Measurements from ENCODE around the gene DCN. TPM values are rescaled to one million over a fixed set of nuclear protein-coding genes. Genes with fewer than 3 reads are reported as not detected.
"Not testable (repeated sequence)": the region's sequence is repeated elsewhere in the genome, so short reads cannot be mapped to it uniquely, and the experiment has no call there.

The DCN gene
- total RNA-seq, 1 donor from 2014 or later, result 0.57 TPM

DNA sequence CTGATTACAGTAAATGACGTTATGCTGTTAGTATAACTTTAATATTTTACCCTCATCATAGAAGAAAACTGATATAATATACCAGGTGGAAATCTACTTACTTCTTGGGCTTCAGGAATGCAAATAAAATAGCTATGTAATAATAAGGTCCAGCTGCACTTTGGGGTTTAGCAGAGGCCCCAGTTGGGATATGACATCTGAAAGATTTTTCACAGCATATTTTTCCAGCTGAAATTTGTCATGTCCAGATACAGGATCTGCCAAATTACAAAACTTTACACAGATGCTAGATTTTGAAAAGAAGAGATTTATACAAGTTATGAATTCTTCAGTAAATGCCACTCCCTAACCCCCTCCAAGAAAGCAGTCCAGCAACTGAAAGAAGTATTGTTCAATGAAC, 29.2 kb upstream of the DCN start:
- Mint-ChIP-seq H3K36me3 (ENCODE audit: low read depth, unreplicated experiment) (no peaks in the 10 kb centered on the region), H3K9me3 (ENCODE audit: unreplicated experiment) (peaks cover 5% of the 10 kb centered on the region), H3K4me1 (ENCODE audit: low read depth, unreplicated experiment) (peaks cover 4% of the 10 kb centered on the region), H3K27me3 (ENCODE audit: low read depth, unreplicated experiment) (no peaks in the 10 kb centered on the region), H3K27ac (ENCODE audit: unreplicated experiment) (no peak overlapping the region), H3K4me3 (ENCODE audit: unreplicated experiment) (no peak overlapping the region)
- Histone ChIP-seq H4K20me1 (ENCODE audit: insufficient read depth, low read length) (no peaks in the 10 kb centered on the region), H3K36me3 (ENCODE audit: insufficient read depth, low read length) (no peaks in the 10 kb centered on the region), H3K27ac (ENCODE audit: low read depth, low read length) (no peak overlapping the region), H3K4me3 (ENCODE audit: insufficient read depth, low read depth, low read length) (no peak overlapping the region), H3K79me2 (ENCODE audit: insufficient read depth, low read length) (no peaks in the 10 kb centered on the region), H3K9ac (ENCODE audit: low read length) (no peak overlapping the region), H3K4me2 (ENCODE audit: low read length) (no peak overlapping the region), H3K27me3 (ENCODE audit: insufficient read depth, low read length) (no peaks in the 10 kb centered on the region), H3K9me3 (ENCODE audit: insufficient read depth, low read depth, low read length) (no peaks in the 10 kb centered on the region), H3K4me1 (ENCODE audit: insufficient read depth, low read length) (no peaks in the 10 kb centered on the region), H2AFZ (ENCODE audit: low read depth, low read length) (no peak overlapping the region)
- DNase-seq (ENCODE audit: low read depth), result no peak
- FAIRE-seq, result no peak
- TF ChIP-seq EZH2 (IDR thresholded peaks at IDR 0.05; ENCODE audit: insufficient read depth, low read length), result no peak
- TF ChIP-seq, protein P1, sequence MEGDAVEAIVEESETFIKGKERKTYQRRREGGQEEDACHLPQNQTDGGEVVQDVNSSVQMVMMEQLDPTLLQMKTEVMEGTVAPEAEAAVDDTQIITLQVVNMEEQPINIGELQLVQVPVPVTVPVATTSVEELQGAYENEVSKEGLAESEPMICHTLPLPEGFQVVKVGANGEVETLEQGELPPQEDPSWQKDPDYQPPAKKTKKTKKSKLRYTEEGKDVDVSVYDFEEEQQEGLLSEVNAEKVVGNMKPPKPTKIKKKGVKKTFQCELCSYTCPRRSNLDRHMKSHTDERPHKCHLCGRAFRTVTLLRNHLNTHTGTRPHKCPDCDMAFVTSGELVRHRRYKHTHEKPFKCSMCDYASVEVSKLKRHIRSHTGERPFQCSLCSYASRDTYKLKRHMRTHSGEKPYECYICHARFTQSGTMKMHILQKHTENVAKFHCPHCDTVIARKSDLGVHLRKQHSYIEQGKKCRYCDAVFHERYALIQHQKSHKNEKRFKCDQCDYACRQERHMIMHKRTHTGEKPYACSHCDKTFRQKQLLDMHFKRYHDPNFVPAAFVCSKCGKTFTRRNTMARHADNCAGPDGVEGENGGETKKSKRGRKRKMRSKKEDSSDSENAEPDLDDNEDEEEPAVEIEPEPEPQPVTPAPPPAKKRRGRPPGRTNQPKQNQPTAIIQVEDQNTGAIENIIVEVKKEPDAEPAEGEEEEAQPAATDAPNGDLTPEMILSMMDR (IDR thresholded peaks at IDR 0.05; ENCODE audit: insufficient read depth, low read depth, low read length), result no peak

DNA sequence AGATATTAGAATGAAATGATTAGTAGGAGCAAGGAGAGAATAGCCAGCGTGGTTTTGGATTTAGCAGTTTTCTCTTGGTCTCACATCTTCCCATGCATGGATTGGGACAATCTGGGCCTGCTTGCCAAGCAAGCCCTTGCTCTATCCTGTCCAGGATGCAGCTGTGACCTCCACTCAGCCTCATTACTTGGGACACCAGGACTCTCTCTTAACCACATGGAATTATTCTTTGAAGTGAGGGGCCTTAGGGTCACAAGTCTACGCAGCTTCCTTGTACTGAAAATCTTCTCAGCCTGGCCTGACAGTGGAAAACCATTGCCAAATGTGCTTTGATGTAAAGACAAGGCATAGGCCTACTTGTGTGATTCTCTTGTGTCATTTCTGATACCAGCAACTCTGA, 28.0 kb upstream of the DCN start:
- H3K27ac Mint-ChIP-seq (ENCODE audit: unreplicated experiment), result peak overlapping the region; percentile 16

DNA sequence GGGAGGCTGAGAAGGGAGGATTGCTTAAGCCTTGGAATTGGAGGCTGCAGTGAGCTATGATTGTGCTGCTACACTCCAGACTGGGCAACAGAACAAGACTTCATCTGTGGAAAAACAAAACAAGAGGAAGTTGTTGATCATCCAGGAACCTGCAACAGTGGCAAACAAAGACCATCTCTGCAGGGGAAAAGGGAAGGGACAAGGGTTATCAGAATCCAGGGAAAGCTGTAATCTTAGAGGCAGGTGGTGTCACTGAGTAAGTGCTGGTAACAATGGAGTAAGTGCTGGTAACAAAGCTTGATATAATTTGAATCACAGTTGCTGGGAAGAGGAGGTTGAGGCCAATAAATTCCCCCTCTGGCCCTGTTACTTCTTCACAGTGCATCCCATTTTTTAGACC, 27.5 kb upstream of the DCN start:
- Histone ChIP-seq H3K4me1 (ENCODE audit: insufficient read depth, low read length) (peaks cover 6% of the 10 kb centered on the region), H3K4me2 (ENCODE audit: low read length) (no peak overlapping the region), H2AFZ (ENCODE audit: low read depth, low read length) (no peak overlapping the region), H3K9ac (ENCODE audit: low read length) (no peak overlapping the region), H3K4me3 (ENCODE audit: insufficient read depth, low read depth, low read length) (no peak overlapping the region), H3K9me3 (ENCODE audit: insufficient read depth, low read depth, low read length) (no peaks in the 10 kb centered on the region), H4K20me1 (ENCODE audit: insufficient read depth, low read length) (no peaks in the 10 kb centered on the region), H3K79me2 (ENCODE audit: insufficient read depth, low read length) (no peaks in the 10 kb centered on the region), H3K27me3 (ENCODE audit: insufficient read depth, low read length) (no peaks in the 10 kb centered on the region), H3K36me3 (ENCODE audit: insufficient read depth, low read length) (no peaks in the 10 kb centered on the region), H3K27ac (ENCODE audit: low read depth, low read length) (no peak overlapping the region)
- Mint-ChIP-seq H3K4me1 (ENCODE audit: low read depth, unreplicated experiment) (peaks cover 12% of the 10 kb centered on the region), H3K27me3 (ENCODE audit: low read depth, unreplicated experiment) (no peaks in the 10 kb centered on the region), H3K27ac (ENCODE audit: unreplicated experiment) (peak overlapping the region; percentile 16), H3K9me3 (ENCODE audit: unreplicated experiment) (peaks cover 8% of the 10 kb centered on the region), H3K36me3 (ENCODE audit: low read depth, unreplicated experiment) (no peaks in the 10 kb centered on the region), H3K4me3 (ENCODE audit: unreplicated experiment) (no peak overlapping the region)
- TF ChIP-seq EZH2 (IDR thresholded peaks at IDR 0.05; ENCODE audit: insufficient read depth, low read length), result no peak
- TF ChIP-seq, protein P1 (IDR thresholded peaks at IDR 0.05; ENCODE audit: insufficient read depth, low read depth, low read length), result no peak
- FAIRE-seq, result no peak
- DNase-seq (ENCODE audit: low read depth), result no peak

More for the DNA sequence above, 28.0 kb upstream of the DCN start:
- H3K4me3 ChIP-seq (ENCODE audit: insufficient read depth, low read depth, low read length), result no peak overlapping the region
- TF ChIP-seq, protein P1 (IDR thresholded peaks at IDR 0.05; ENCODE audit: insufficient read depth, low read depth, low read length), result no peak
- no peak for TF ChIP-seq EZH2 (IDR thresholded peaks at IDR 0.05; ENCODE audit: insufficient read depth, low read length)
- H3K4me2 ChIP-seq (ENCODE audit: low read length), result no peak overlapping the region
- no peaks in the 10 kb centered on the region for H3K36me3 ChIP-seq (ENCODE audit: insufficient read depth, low read length)
- H2AFZ ChIP-seq (ENCODE audit: low read depth, low read length), result no peak overlapping the region
- Mint-ChIP-seq H3K27me3 (ENCODE audit: low read depth, unreplicated experiment) (no peaks in the 10 kb centered on the region), H3K9me3 (ENCODE audit: unreplicated experiment) (peaks cover 8% of the 10 kb centered on the region), H3K4me1 (ENCODE audit: low read depth, unreplicated experiment) (peaks cover 10% of the 10 kb centered on the region), H3K4me3 (ENCODE audit: unreplicated experiment) (no peak overlapping the region), H3K36me3 (ENCODE audit: low read depth, unreplicated experiment) (no peaks in the 10 kb centered on the region)
- H3K4me1 ChIP-seq (ENCODE audit: insufficient read depth, low read length), result peaks cover 4% of the 10 kb centered on the region
- no peak overlapping the region for H3K9ac ChIP-seq (ENCODE audit: low read length)
- H3K9me3 ChIP-seq (ENCODE audit: insufficient read depth, low read depth, low read length), result no peaks in the 10 kb centered on the region
- no peak for DNase-seq (ENCODE audit: low read depth)
- no peak overlapping the region for H3K27ac ChIP-seq (ENCODE audit: low read depth, low read length)
- H3K27me3 ChIP-seq (ENCODE audit: insufficient read depth, low read length), result no peaks in the 10 kb centered on the region
- H3K79me2 ChIP-seq (ENCODE audit: insufficient read depth, low read length), result no peaks in the 10 kb centered on the region
- no peak for FAIRE-seq
- H4K20me1 ChIP-seq (ENCODE audit: insufficient read depth, low read length), result no peaks in the 10 kb centered on the region

DNA sequence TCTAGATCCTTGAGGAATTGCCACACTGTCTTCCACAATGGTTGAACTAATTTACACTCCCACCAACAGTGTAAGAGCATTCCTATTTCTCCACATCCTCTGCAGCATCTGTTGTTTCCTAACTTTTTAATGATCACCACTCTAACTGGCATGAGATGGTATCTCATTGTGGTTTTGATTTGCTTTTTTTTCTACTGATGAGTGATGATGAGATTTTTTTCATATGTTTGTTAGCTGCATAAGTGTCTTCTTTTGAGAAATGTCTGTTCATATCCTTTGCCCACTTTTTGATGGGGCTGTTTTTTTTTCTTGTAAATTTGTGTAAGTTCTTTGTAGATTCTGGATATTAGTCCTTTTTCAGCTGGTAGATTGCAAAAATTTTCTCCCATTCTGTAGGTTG, 24.7 kb upstream of the DCN start:
- H3K9me3 ChIP-seq (ENCODE audit: insufficient read depth, low read depth, low read length); H3K9me3 Mint-ChIP-seq (ENCODE audit: unreplicated experiment); FAIRE-seq; DNase-seq (ENCODE audit: low read depth); H3K79me2 ChIP-seq (ENCODE audit: insufficient read depth, low read length); H3K4me3 Mint-ChIP-seq (ENCODE audit: unreplicated experiment); H3K27ac ChIP-seq (ENCODE audit: low read depth, low read length); H3K4me3 ChIP-seq (ENCODE audit: insufficient read depth, low read depth, low read length); H2AFZ ChIP-seq (ENCODE audit: low read depth, low read length); H3K9ac ChIP-seq (ENCODE audit: low read length); H3K36me3 Mint-ChIP-seq (ENCODE audit: low read depth, unreplicated experiment); H3K27me3 ChIP-seq (ENCODE audit: insufficient read depth, low read length); H3K27me3 Mint-ChIP-seq (ENCODE audit: low read depth, unreplicated experiment); H3K36me3 ChIP-seq (ENCODE audit: insufficient read depth, low read length); H3K4me2 ChIP-seq (ENCODE audit: low read length); H4K20me1 ChIP-seq (ENCODE audit: insufficient read depth, low read length); H3K4me1 ChIP-seq (ENCODE audit: insufficient read depth, low read length); H3K27ac Mint-ChIP-seq (ENCODE audit: unreplicated experiment): not testable (repeated sequence)
- H3K4me1 Mint-ChIP-seq (ENCODE audit: low read depth, unreplicated experiment), result peaks cover 11% of the 10 kb centered on the region

Measured in astrocyte (in vitro differentiated cells and primary cell).